ENCODE measurements around the gene ZNF746. TPM values are rescaled to one million over a fixed set of nuclear protein-coding genes. Genes with fewer than 3 reads are reported as not detected.
A peak's percentile ranks its signal among the peaks of the same experiment; 100 is the strongest.

Gene ZNF746
- total and polyA plus RNA-seq, 11 donors = 5.5 to 12.8 (median 7.5) TPM

DNA sequence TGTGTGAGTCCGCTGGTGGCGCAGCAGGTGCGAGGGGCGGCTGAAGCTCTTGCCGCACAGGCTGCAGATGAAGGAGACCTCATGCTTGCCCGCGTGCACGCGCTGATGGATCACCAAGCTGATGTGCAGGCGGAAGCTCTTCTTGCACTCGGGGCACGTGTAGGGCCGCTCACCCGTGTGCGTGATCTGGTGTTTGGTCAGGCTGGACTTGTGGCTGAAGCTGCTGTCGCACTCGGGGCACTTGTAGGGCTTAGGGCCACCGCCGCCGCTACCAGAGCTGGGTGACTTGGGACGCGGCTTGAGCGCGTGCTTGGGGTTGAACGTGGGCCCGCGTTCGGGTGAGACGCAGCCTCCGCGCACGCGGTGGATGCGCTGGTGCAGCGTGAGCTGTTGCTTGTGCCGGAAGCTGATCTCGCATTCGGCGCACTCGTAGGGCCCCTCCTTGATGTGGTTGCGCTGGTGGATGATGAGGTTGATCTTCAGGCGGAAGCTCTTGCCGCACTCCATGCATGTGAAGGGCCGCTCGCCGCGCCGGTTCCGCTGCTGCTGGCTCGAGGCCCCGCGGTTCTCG, 65.4 kb downstream of the ZNF746 start:
- intact Hi-C loops (cut with DNase I) = no loop called here
- DNase-seq = no peak
- peak in 1 of 4 donors; percentile 28 for ATAC-seq
- no peak overlapping the region for H3K27ac ChIP-seq
- TF ChIP-seq, protein P1, sequence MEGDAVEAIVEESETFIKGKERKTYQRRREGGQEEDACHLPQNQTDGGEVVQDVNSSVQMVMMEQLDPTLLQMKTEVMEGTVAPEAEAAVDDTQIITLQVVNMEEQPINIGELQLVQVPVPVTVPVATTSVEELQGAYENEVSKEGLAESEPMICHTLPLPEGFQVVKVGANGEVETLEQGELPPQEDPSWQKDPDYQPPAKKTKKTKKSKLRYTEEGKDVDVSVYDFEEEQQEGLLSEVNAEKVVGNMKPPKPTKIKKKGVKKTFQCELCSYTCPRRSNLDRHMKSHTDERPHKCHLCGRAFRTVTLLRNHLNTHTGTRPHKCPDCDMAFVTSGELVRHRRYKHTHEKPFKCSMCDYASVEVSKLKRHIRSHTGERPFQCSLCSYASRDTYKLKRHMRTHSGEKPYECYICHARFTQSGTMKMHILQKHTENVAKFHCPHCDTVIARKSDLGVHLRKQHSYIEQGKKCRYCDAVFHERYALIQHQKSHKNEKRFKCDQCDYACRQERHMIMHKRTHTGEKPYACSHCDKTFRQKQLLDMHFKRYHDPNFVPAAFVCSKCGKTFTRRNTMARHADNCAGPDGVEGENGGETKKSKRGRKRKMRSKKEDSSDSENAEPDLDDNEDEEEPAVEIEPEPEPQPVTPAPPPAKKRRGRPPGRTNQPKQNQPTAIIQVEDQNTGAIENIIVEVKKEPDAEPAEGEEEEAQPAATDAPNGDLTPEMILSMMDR (IDR thresholded peaks at IDR 0.05) = no peak
- TF ChIP-seq POLR2A (IDR thresholded peaks at IDR 0.05) = no peak
- no peak overlapping the region for H3K4me3 ChIP-seq
- no peaks in the 10 kb centered on the region for H3K27me3 ChIP-seq
- no peaks in the 10 kb centered on the region for H3K4me1 ChIP-seq
- H3K9me3 ChIP-seq = no peaks in the 10 kb centered on the region
- WGBS, 4 donors = 94 to 95% (median 95%) methylated on average over 48 to 53 of the region's 53 CpGs
- H3K36me3 ChIP-seq = peaks cover 0 to 67% (median 58%) of the 10 kb centered on the region in 9 donors

DNA sequence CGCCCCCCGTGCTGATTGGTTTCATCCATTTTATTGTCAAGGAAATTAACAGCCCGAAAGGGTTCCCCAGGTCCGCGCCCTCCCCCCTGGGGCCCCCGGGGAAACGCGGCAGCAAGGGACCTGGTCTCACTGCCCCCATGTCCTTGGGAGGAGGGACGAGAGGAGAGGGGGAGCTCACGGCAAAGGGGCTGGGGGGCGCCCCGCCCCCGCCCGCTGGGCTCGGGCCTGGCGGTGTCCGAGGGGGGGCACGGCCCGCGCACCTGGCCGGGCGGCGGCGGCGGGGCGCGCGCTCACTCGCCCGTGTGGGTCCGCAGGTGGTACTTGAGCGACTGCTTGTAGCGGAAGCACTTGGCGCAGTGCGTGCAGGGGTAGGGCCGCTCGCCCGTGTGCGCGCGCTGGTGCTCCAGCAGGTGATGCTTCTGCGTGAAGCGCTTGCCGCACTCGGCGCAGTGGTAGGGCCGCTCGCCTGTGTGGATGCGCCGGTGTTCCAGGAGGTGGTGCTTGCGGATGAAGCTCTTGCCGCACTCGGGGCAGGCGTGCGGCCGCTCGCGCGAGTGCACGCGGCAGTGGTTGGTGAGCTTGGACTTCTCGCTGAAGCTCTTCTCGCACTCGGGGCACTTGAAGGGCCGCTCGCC, 66.0 kb downstream of the ZNF746 start:
- Histone ChIP-seq H3K27ac (no peak overlapping the region), H3K4me3 (no peak overlapping the region), H3K4me1 (no peaks in the 10 kb centered on the region), H3K9me3 (no peaks in the 10 kb centered on the region), H3K27me3 (no peaks in the 10 kb centered on the region), H3K36me3 (peaks cover 0 to 62% (median 55%) of the 10 kb centered on the region in 9 donors)
- no peak for ATAC-seq
- WGBS, 4 donors = 91 to 93% (median 92%) methylated on average over 44 to 66 of the region's 66 CpGs
- TF ChIP-seq, protein P1 (IDR thresholded peaks at IDR 0.05) = no peak
- no peak for TF ChIP-seq POLR2A (IDR thresholded peaks at IDR 0.05)
- DNase-seq = no peak
- intact Hi-C loops (cut with DNase I) = no loop called here

DNA sequence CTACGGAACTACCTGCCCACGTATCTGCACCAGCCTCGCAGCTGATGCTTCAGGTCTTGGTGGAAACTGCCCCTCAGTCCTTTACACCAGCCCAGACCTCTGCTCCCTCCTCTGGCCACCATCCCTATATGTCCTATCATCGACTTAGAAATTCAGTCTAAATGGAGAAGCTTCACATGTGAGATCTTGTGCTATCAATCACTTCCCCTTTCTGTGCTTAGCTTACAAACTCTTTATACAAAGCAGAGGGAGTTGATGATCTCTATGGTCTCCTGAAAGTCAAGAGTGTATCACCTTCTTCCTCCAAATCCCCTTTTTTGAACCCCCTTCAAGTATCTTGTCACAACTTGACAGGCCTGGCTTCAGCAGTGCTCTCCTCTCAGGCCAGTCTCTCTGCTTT, 67.4 kb downstream of the ZNF746 start:
- 87 to 95% (median 90%) methylated on average over 4 of the region's 4 CpGs for WGBS, 4 donors
- H3K9me3 ChIP-seq = no peaks in the 10 kb centered on the region
- H3K27ac ChIP-seq = no peak overlapping the region
- H3K4me1 ChIP-seq = no peaks in the 10 kb centered on the region
- DNase-seq (no peak), ATAC-seq (no peak)
- intact Hi-C loops (cut with DNase I) = no loop called here
- no peak overlapping the region for H3K4me3 ChIP-seq
- TF ChIP-seq, protein P1 (IDR thresholded peaks at IDR 0.05) = no peak
- no peak for TF ChIP-seq POLR2A (IDR thresholded peaks at IDR 0.05)
- peaks cover 0 to 49% (median 41%) of the 10 kb centered on the region in 9 donors for H3K36me3 ChIP-seq
- H3K27me3 ChIP-seq = no peaks in the 10 kb centered on the region

DNA sequence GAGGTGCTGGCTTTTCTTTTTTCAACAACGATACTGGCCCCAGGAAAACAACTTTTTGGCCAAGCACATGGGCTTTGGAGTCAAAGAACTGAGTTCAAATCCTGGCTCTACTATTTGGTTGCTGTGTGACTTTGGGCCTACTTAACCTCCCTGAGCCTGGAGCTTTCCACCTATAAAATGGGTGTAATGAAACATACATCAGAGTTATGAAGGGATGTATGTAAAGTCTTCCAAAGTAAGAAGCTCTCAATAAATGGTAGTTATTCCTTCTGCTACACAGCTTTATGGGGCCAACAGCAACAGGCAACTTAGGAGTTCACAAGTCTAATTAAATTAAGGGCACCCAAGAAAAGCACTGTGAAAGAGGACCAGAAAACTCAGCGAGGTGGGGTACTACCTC, 69.7 kb downstream of the ZNF746 start:
- ATAC-seq = no peak
- intact Hi-C loops (cut with DNase I) = loop anchor here in 2 of 10 donors (10.0 kb wide), 2 partner anchors 143 to 163 kb away; partner anchors contain the start of gene ZNF783 (in 1 of the 2)

More for the DNA sequence above, 69.7 kb downstream of the ZNF746 start:
- H3K4me1 ChIP-seq = peaks cover 0 to 7% (median 3%) of the 10 kb centered on the region in 12 donors
- H3K27ac ChIP-seq = no peak overlapping the region
- no peak overlapping the region for H3K4me3 ChIP-seq
- TF ChIP-seq, protein P1 (IDR thresholded peaks at IDR 0.05) = no peak
- no peak for TF ChIP-seq POLR2A (IDR thresholded peaks at IDR 0.05)
- no peaks in the 10 kb centered on the region for H3K9me3 ChIP-seq
- no peaks in the 10 kb centered on the region for H3K27me3 ChIP-seq
- no peak for DNase-seq
- 92 to 98% (median 93%) methylated on average over 2 of the region's 2 CpGs for WGBS, 4 donors
- peaks cover 0 to 32% (median 20%) of the 10 kb centered on the region in 9 donors for H3K36me3 ChIP-seq

Data from heart left ventricle (tissue), 16 donors.